Loucy (cell line): Measurements from ENCODE around the gene WDFY1.

Source experiments
- H2AFZ ChIP-seq: fragments of 200-600 bp; sonication (generic); 2 replicates; pipeline ENCODE4 v1.6.0; 2016; ENCODE audit warnings: antibody characterized with exemption, mild to moderate bottlenecking, low read length, moderate library complexity
- H3F3A ChIP-seq: fragments of 200-600 bp; 2 replicates; pipeline ENCODE4 v1.6.0; 2016; ENCODE audit warnings: antibody characterized with exemption, low read depth, mild to moderate bottlenecking
- H3K27me3 ChIP-seq: fragments of 200-600 bp; sonication (generic); 2 replicates; pipeline ENCODE4 v1.6.1; 2014; ENCODE audit warnings: low read length, mild to moderate bottlenecking; ENCODE audit not compliant: insufficient read depth, poor library complexity, severe bottlenecking
- H3K36me3 ChIP-seq: fragments of 200-600 bp; sonication (generic); 2 replicates; pipeline ENCODE4 v1.6.1; 2016; ENCODE audit warnings: low read length; ENCODE audit not compliant: insufficient read depth
- H3K4me1 ChIP-seq: fragments of 200-600 bp; sonication (generic); 2 replicates; pipeline ENCODE4 v1.5.1; 2014; ENCODE audit warnings: low read length, mild to moderate bottlenecking; ENCODE audit not compliant: insufficient read depth, poor library complexity, severe bottlenecking
- H3K4me2 ChIP-seq: fragments of 200-600 bp; sonication (generic); 2 replicates; pipeline ENCODE4 v1.6.0; 2014; ENCODE audit warnings: antibody characterized with exemption, low read length, low read depth, mild to moderate bottlenecking; ENCODE audit not compliant: poor library complexity, severe bottlenecking
- H3K4me3 ChIP-seq: fragments of 200-600 bp; sonication (generic); 2 replicates; pipeline ENCODE4 v1.5.1; 2014; ENCODE audit warnings: low read length, mild to moderate bottlenecking, mixed read lengths; ENCODE audit not compliant: poor library complexity, severe bottlenecking
- H3K79me2 ChIP-seq: fragments of 200-600 bp; sonication (generic); 2 replicates; pipeline ENCODE4 v1.6.1; 2014; ENCODE audit warnings: low read length; ENCODE audit not compliant: insufficient read depth
- H3K9ac ChIP-seq: fragments of 200-600 bp; sonication (generic); 2 replicates; pipeline ENCODE4 v1.6.0; 2014; ENCODE audit warnings: mild to moderate bottlenecking, low read depth, low read length, moderate library complexity; ENCODE audit not compliant: poor library complexity, severe bottlenecking
- H3K9me2 ChIP-seq: fragments of 200-600 bp; sonication (generic); replicated peaks from 2 replicates; pipeline ENCODE4 v1.6.1; 2016; ENCODE audit warnings: low read depth, low read length, mixed read lengths
- H3K9me3 ChIP-seq: fragments of 200-600 bp; sonication (generic); 2 replicates; pipeline ENCODE4 v1.6.1; 2014; ENCODE audit warnings: mild to moderate bottlenecking, antibody characterized with exemption, low read length, low read depth; ENCODE audit not compliant: insufficient read depth
- H4K20me1 ChIP-seq: fragments of 200-600 bp; sonication (generic); 2 replicates; pipeline ENCODE4 v1.6.0; 2014; ENCODE audit warnings: antibody characterized with exemption, low read length, mild to moderate bottlenecking; ENCODE audit not compliant: insufficient read depth, poor library complexity, severe bottlenecking
- EZH2phosphoT487 ChIP-seq: fragments of 200-600 bp; IDR thresholded peaks from 2 replicates; pipeline ENCODE4 v1.6.1; 2018; ENCODE audit warnings: antibody characterized with exemption, mild to moderate bottlenecking, moderate library complexity, borderline replicate concordance
- TF ChIP-seq, protein P1 (sequence below): fragments of 200-600 bp; sonication (generic); conservative IDR thresholded peaks from 2 replicates; pipeline ENCODE4 v1.5.1; 2014; ENCODE audit warnings: mild to moderate bottlenecking, antibody characterized with exemption, low read length

The WDFY1 gene

DNA sequence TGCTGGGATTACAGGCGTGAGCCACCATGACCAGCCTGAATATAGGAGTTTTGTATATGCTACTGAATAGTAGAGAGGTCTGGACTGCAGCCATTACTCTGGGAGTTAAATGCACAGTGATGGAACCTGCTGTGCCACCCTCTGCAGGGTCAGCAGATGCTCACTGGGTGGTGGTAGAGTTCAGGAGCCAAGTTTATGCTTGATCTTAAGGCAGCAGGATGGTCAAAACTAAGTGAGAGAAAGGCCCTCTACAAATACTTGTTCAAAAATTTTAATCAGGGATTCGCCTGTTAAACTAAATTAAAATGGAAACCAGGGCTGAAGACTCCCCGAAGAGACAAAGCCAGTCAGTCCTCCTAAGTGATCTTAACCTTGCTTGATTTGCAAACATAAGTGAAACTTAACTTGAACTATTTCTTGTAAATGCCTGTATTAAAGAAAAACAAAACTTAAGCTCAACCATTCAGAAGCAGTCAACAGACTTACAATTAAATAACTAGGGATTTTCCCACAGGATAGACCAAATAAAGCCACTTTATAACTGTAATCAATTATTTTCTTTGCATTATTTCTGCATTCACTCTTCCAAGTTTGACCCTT, 4.2 kb upstream of the WDFY1 start:
- peaks cover 6% of the 10 kb centered on the region for H3K4me1 ChIP-seq
- no peaks in the 10 kb centered on the region for H3K9me3 ChIP-seq
- no peak overlapping the region for H3K4me3 ChIP-seq
- H3K4me2 ChIP-seq = no peak overlapping the region
- TF ChIP-seq EZH2phosphoT487 = no peak
- TF ChIP-seq, protein P1, sequence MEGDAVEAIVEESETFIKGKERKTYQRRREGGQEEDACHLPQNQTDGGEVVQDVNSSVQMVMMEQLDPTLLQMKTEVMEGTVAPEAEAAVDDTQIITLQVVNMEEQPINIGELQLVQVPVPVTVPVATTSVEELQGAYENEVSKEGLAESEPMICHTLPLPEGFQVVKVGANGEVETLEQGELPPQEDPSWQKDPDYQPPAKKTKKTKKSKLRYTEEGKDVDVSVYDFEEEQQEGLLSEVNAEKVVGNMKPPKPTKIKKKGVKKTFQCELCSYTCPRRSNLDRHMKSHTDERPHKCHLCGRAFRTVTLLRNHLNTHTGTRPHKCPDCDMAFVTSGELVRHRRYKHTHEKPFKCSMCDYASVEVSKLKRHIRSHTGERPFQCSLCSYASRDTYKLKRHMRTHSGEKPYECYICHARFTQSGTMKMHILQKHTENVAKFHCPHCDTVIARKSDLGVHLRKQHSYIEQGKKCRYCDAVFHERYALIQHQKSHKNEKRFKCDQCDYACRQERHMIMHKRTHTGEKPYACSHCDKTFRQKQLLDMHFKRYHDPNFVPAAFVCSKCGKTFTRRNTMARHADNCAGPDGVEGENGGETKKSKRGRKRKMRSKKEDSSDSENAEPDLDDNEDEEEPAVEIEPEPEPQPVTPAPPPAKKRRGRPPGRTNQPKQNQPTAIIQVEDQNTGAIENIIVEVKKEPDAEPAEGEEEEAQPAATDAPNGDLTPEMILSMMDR = peak; percentile 58
- H3K36me3 ChIP-seq = no peaks in the 10 kb centered on the region
- no peaks in the 10 kb centered on the region for H4K20me1 ChIP-seq
- no peak overlapping the region for H3K9ac ChIP-seq
- no peaks in the 10 kb centered on the region for H3K27me3 ChIP-seq
- H3F3A ChIP-seq = no peaks in the 10 kb centered on the region
- peak overlapping the region; percentile 46; the same call in 1 of the 2 replicates for H2AFZ ChIP-seq
- H3K79me2 ChIP-seq = peaks cover 8% of the 10 kb centered on the region
- H3K9me2 ChIP-seq = no peaks in the 10 kb centered on the region

DNA sequence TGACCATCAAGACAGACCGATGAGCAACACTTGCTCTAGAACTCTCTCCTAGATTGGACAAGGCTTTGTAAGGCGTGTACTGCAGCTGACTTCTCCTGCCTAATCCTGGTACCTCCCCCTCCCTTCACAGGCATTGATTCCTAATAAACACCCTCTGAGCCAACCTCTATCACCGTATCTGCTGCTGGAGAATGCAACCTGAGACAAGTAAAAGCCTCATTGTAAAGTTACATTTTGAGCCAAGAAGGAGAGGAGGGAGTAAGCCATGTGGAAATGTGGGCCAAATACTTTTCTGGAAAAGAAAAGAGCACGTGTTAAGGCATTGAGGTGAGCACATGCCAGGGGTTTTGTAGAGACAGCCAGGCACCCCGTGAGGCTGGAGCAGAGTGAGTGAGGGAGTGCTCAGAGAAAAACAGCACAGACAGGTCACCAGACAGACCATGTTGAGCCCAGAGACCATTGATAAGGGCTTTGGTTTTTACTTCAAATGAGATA, 2.6 kb upstream of the WDFY1 start:
- TF ChIP-seq, protein P1 = no peak
- TF ChIP-seq EZH2phosphoT487 = no peak
- H3K4me1 ChIP-seq = peaks cover 17% of the 10 kb centered on the region
- no peak overlapping the region for H3K9ac ChIP-seq
- no peaks in the 10 kb centered on the region for H3K36me3 ChIP-seq
- H3K4me2 ChIP-seq = no peak overlapping the region
- no peaks in the 10 kb centered on the region for H4K20me1 ChIP-seq
- H2AFZ ChIP-seq = peak overlapping the region; percentile 40; the same call in 1 of the 2 replicates
- H3K9me3 ChIP-seq = no peaks in the 10 kb centered on the region
- peaks cover 21% of the 10 kb centered on the region for H3K79me2 ChIP-seq
- H3K9me2 ChIP-seq = no peaks in the 10 kb centered on the region
- H3K27me3 ChIP-seq = no peaks in the 10 kb centered on the region
- no peak overlapping the region for H3K4me3 ChIP-seq
- H3F3A ChIP-seq = no peaks in the 10 kb centered on the region

DNA sequence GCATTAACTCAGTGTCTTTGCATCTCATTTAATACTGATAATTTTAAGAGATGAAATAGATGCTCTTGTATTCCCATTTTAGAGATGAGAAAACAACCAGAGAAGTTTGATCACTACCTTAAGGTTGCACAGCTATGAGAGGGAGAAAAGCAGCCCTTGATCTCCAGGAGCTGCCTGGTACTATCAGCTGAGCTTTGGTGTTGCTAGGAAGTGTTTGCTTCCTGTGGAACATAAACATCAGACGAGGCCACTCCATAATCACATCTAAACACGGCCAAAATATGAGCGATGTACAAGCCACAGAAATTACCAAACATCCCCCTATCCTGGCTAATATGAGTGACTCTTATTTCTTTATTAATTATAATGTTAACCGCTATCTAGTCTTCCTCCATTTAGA, 620 bp upstream of the WDFY1 start:
- Histone ChIP-seq H3K36me3 (no peaks in the 10 kb centered on the region), H3F3A (no peaks in the 10 kb centered on the region), H3K27me3 (no peaks in the 10 kb centered on the region), H3K4me2 (peak overlapping the region; percentile 63), H3K9ac (no peak overlapping the region), H2AFZ (peak overlapping the region; percentile 94; the same call in 1 of the 2 replicates), H3K79me2 (peaks cover 30% of the 10 kb centered on the region), H3K4me3 (peak overlapping the region; percentile 100), H3K4me1 (peaks cover 24% of the 10 kb centered on the region), H3K9me3 (no peaks in the 10 kb centered on the region), H4K20me1 (no peaks in the 10 kb centered on the region), H3K9me2 (no peaks in the 10 kb centered on the region)
- TF ChIP-seq, protein P1 = no peak
- no peak for TF ChIP-seq EZH2phosphoT487
